Upper lobe of left lung (tissue), 4 donors: Measurements from ENCODE around the gene DPM2.

Experiments
- EP300 ChIP-seq, 4 donors: sonication (generic); formaldehyde crosslinking; IDR thresholded peaks; one replicate each; pipeline ENCODE4 v1.5.1; 2017; ENCODE audit warnings: antibody characterized with exemption in 4 of 4, control low read depth in 2 of 4
- POLR2A ChIP-seq, 4 donors: fragments of 450-650 bp; IDR thresholded peaks; one replicate each; pipeline ENCODE4 v1.5.1; 2016 to 2017; ENCODE audit warnings: antibody characterized with exemption in 4 of 4, mild to moderate bottlenecking in 2 of 4
- TF ChIP-seq, protein P1 (sequence below), 6 experiments: fragments of 450-650 bp in 4 of 6; fragments of 200-600 bp in 2 of 6; sonication (generic) in 2 of 6; IDR thresholded peaks; one replicate each; pipeline ENCODE4 v1.5.1; 2016 to 2019; ENCODE audit warnings: antibody characterized with exemption in 6 of 6

DNA sequence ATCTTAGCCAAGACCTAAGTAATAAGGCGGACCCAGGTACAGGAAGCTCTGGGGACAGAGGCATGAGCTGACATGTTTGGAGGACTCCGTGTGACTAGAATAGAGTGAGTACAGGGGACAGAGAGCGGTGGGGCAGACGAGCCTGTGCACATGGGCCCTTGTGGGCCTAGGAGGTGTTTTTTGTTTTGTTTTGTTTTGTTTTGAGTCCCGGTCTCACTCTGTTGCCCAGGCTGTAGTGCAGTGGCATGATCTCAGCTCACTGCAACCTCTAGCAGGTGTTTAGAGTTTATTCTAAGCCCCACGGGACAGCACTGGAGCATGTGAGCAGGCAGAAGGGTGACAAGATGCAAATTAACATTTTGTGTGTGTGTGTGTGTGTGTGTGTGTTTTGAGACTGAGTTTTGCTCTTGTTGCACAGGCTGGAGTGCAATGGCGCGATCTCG, 46.2 kb upstream of the DPM2 start:
- TF ChIP-seq, protein P1, sequence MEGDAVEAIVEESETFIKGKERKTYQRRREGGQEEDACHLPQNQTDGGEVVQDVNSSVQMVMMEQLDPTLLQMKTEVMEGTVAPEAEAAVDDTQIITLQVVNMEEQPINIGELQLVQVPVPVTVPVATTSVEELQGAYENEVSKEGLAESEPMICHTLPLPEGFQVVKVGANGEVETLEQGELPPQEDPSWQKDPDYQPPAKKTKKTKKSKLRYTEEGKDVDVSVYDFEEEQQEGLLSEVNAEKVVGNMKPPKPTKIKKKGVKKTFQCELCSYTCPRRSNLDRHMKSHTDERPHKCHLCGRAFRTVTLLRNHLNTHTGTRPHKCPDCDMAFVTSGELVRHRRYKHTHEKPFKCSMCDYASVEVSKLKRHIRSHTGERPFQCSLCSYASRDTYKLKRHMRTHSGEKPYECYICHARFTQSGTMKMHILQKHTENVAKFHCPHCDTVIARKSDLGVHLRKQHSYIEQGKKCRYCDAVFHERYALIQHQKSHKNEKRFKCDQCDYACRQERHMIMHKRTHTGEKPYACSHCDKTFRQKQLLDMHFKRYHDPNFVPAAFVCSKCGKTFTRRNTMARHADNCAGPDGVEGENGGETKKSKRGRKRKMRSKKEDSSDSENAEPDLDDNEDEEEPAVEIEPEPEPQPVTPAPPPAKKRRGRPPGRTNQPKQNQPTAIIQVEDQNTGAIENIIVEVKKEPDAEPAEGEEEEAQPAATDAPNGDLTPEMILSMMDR (IDR thresholded peaks at IDR 0.05): no peak
- TF ChIP-seq POLR2A (IDR thresholded peaks at IDR 0.05) (no peak), EP300 (IDR thresholded peaks at IDR 0.05) (no peak)
